Panc1 (cell line): ENCODE data around the gene ACOD1.

Experiments used
- CTCF ChIP-seq: fragments of 450-650 bp; IDR thresholded peaks from 2 replicates; pipeline ENCODE4 v1.5.1; 2017; ENCODE audit warnings: mild to moderate bottlenecking
- POLR2AphosphoS5 ChIP-seq: IDR thresholded peaks from 2 replicates; pipeline ENCODE4 v1.6.1; 2012; ENCODE audit warnings: mild to moderate bottlenecking, low read depth, low read length, moderate library complexity
- REST ChIP-seq, 2 experiments: IDR thresholded peaks; 2 replicates each; pipeline ENCODE4 v1.6.1; 2011 to 2012; ENCODE audit warnings: low read depth in 2 of 2, control low read depth in 1 of 2, low read length in 1 of 2, mild to moderate bottlenecking in 1 of 2, moderate library complexity in 1 of 2; ENCODE audit not compliant: insufficient read depth in 1 of 2
- SIN3A ChIP-seq: IDR thresholded peaks from 2 replicates; pipeline ENCODE4 v1.6.1; 2012; ENCODE audit warnings: low read depth, mild to moderate bottlenecking, low read length, moderate library complexity, borderline replicate concordance; ENCODE audit not compliant: insufficient read depth
- TCF7L2 ChIP-seq: IDR thresholded peaks from 2 replicates; pipeline ENCODE4 v1.6.1; 2011; ENCODE audit warnings: mild to moderate bottlenecking, low read depth, low read length, inconsistent platforms

- TF ChIP-seq REST (IDR thresholded peaks at IDR 0.05; ENCODE audit: insufficient read depth in 1 of 2, low read depth in 2 of 2, low read length in 1 of 2) (no peak), CTCF (no peak), POLR2AphosphoS5 (no peak), TCF7L2 (no peak), SIN3A (no peak)
Measured at GRCh38 chr13:76965759-76966421, 17.6 kb downstream of the ACOD1 start.
